Placental epithelial cell (primary cell): Measurements from ENCODE around the gene KNSTRN. TPM values are rescaled to one million over a fixed set of nuclear protein-coding genes. Genes with fewer than 3 reads are reported as not detected.

Source experiments
- total RNA-seq: library from RNA; depleted of rRNA; stranded (reverse); fragments of >200 nt; gene quantifications from 2 replicates; pipeline ENCODE4 v1.2.3, GENCODE V29; 2012

KNSTRN gene, protein sequence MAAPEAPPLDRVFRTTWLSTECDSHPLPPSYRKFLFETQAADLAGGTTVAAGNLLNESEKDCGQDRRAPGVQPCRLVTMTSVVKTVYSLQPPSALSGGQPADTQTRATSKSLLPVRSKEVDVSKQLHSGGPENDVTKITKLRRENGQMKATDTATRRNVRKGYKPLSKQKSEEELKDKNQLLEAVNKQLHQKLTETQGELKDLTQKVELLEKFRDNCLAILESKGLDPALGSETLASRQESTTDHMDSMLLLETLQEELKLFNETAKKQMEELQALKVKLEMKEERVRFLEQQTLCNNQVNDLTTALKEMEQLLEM
- total RNA-seq, result 14.5 and 15.8 TPM in 2 replicates

DNA sequence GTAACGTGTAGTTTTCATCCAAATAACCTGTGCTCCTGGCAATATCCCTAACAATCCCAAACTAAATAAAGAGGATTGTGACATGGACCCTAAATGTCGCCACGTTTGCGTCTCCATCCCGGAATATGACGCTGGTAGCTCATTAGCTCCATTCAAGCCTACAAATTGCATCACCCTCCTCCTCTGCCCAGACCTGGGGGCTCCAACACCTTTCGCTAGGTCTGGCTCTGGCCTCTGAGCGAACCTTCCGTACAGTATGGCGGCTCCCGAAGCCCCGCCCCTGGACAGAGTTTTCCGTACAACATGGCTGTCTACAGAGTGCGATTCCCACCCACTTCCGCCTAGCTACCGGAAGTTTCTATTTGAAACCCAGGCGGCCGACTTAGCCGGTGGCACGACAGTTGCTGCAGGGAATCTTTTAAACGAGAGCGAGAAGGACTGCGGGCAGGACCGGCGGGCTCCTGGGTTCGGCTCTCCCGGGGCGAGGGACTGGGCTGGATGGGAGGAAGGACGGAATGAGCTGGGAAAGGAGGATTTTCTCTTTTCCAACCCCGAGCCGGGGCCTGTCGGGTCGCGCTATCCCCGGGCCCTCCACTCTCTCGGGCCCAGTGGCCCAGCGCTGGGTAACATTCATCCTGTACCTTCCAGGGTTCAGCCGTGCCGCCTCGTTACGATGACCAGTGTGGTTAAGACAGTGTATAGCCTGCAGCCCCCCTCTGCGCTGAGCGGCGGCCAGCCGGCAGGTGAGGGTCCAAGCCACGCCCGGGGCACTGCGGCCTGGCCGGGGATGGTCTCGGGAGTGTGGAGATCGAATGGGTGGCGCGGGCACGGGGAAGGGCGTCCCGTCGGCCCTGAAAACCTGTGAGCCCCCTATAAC is at the start of gene KNSTRN:
KNSTRN (plus strand) TSS at position 142 of the 877 bp plus-strand sequence; CDS start at position 257, 115 bp downstream.

DNA sequence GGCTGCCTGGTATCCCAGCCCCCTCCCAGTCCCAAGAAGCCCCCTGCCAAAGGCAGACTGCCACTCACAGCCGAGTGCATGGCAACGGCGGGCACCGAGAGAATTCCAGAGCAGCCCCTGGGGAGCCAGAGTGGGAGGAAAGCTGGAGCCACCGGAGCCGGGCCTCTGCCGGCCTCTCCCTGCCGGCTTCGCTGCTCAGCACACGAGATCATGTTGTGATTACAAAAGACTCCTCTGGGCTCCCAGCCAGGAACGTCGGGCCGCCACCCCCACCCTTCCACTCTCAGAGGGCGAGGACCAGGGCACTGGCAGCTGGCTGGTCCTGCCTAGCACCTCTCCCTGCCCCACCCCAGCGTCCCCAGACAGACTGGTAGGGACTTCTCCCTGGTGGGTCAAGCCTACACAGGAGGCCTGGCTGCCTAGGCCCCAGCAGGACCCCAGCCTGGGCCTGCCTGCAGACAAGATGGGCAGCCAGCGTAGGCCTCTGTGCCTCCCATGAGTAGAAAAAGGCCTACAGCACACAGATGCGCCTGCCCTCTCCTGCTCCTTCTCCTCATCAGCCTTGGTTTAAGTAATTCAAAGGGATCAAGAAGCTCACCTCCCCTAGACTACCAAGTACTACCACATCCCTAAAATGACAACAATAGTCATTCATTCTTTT is 41.7 kb upstream of the KNSTRN start, which contains the start of gene CCDC9B:
CCDC9B (minus strand) TSS at position 200 of the 661 bp plus-strand sequence; CDS start at position 80, 120 bp downstream.

DNA sequence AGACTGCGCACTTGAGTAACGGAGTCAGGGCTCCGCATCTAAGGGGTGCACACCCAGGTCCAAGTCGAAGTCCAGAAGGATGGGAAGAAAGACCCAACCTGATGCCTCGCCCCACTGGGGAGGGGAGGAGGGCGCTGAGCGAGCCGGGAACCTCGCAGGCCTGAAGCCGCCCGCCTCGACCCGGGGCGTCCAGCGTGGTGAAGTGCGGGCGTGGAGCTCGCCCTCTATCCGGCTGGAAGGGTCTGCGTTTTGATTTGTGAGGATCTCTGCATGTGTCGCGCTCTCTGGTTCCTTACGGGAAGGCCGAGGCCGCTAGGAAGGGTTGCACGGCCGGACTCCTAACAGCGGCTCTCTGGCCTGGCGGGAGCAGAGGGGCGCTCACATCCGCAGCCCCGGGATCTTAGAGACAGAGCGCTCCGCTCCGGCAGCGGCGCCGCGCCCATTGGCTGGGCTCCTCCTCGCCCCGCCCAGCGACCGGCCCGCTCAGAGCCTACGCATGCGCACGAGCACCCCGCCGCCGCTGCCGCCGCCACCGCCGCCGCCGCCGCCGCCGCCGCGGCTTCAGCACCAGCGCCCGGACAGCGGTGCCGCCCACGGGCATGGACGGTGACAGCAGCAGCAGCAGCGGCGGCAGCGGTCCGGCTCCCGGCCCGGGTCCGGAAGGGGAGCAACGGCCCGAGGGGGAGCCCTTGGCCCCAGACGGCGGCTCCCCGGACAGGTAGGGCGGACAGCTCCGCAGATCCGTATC is 24.6 kb upstream of the KNSTRN start, which contains the start of gene DISP2:
DISP2 (plus strand) TSS at position 497 of the 748 bp plus-strand sequence; CDS start at position 600, 103 bp downstream.

DNA sequence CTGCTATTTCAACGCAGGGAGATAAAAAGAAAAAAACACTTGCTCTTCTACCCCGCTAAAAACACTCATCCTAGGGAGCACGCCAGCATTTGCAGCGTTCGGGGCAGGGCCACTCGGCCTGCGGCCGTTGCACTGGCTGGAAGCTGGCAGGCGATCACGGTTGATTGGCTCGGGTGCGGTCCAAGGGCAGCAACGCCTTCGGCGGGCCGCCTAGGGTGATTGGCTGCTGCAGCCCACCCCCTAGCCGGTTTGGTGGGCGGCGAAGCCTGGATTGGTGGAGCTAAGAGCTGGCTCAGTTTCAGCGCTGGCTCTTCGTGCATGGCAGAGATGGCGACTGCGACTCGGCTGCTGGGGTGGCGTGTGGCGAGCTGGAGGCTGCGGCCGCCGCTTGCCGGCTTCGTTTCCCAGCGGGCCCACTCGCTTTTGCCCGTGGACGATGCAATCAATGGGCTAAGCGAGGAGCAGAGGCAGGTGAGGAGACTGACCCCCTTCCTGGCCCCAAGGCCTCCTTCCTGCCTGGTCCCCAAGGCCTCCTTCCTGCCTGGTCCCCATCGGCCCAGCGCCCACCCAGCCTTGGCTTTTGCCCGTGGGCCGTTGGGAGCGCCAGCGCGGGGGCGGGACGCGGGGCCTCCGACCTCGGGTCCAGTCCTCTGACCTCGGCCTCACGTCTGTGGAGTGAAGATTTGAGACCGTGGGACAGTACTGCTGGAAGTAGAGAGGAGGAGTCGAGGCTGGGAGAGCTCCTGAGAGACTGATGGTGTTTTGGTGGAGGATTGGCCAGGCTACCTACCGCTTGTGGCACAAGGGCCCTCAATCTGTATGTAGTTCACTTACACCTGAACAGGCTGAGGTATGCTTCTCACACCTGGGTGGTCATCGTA is 23.2 kb downstream of the KNSTRN start, which contains the start of gene IVD:
IVD (plus strand) TSS at position 295 of the 881 bp plus-strand sequence; CDS start at position 328, 33 bp downstream.

DNA sequence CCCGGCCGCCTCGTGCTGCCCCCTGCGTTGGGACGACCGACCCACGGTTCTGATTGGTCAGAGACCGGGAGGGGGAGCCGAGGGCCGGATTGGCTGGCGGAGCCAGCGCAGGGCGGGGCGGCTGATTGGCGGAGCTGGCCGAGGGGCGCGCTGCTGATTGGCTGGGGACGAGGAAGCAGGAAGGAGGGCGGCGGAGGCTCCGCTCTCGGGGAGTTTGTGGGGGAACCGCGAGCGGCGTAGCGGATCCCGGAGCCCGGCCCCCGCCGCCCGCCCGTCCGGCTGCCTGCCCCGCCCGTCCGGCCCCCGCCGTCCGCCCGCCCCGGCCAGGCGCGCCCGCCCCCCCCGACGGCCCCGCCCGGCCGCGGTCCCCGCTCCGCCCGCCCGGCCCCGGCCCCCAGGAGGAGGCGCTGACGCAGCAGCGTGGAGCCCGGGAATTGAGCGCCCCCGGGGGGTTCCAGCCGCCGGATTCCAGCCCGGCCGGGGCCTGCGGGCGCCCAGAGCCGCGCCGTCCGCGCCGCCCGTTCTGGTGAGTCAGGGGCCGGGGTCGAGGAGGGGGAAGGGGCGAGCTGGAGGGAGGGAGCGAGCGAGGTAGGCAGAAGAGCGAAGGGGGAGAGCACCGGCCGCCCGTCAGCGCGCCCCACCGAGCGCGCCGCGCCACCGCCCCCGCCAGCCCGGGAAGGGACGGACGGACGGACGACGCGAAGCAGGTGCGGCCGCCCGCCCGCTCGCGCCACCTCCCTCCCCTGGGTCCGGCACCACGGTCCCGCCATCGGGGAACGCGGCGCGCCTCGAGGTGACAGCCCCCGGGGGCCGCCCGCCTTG is 58.4 kb downstream of the KNSTRN start, which contains the start of gene BAHD1:
BAHD1 (plus strand) TSS at position 211 of the 822 bp plus-strand sequence. CDS start 17,512 bp downstream, outside the sequence.

Other genes with a start within 250 kb of the KNSTRN start
- gene BUB1B, start 221.7 kb upstream of the KNSTRN start, total RNA-seq, result 3.9 and 8.4 TPM in 2 replicates
- gene PAK6, start 143.7 kb upstream of the KNSTRN start, total RNA-seq, result 0.54 and 0.79 TPM in 2 replicates
- not detected in 2 replicates for gene ANKRD63, start 99.7 kb upstream of the KNSTRN start, total RNA-seq
- 0.22 and 1.2 TPM in 2 replicates for gene PLCB2, start 74.8 kb upstream of the KNSTRN start, total RNA-seq
- 6.7 and 9.1 TPM in 2 replicates for gene INAFM2, start 59.0 kb upstream of the KNSTRN start, total RNA-seq
- gene CCDC9B, start 41.8 kb upstream of the KNSTRN start, total RNA-seq, result 23.6 and 34.8 TPM in 2 replicates
- not detected in 2 replicates for gene PHGR1, start 31.7 kb upstream of the KNSTRN start, total RNA-seq
- gene DISP2, start 24.5 kb upstream of the KNSTRN start, total RNA-seq, result 0.39 and 2.2 TPM in 2 replicates
- 18.1 and 21.1 TPM in 2 replicates for gene IVD, start 23.1 kb downstream of the KNSTRN start, total RNA-seq
- gene BAHD1, start 58.2 kb downstream of the KNSTRN start, total RNA-seq, result 14.5 and 17.3 TPM in 2 replicates
- gene CHST14, start 88.3 kb downstream of the KNSTRN start, total RNA-seq, result 18.5 and 20.4 TPM in 2 replicates
- 20.0 and 38.9 TPM in 2 replicates for gene CCDC32, start 182.3 kb downstream of the KNSTRN start, total RNA-seq
- gene RPUSD2, start 186.6 kb downstream of the KNSTRN start, total RNA-seq, result 9.4 and 14.6 TPM in 2 replicates
- gene KNL1, start 211.5 kb downstream of the KNSTRN start, total RNA-seq, result 3.9 and 10.8 TPM in 2 replicates